Glomerular endothelial cell (primary cell): ENCODE measurements around the gene CDC16. TPM values are rescaled to one million over a fixed set of nuclear protein-coding genes. Genes with fewer than 3 reads are reported as not detected.
"Not testable (repeated sequence)": the region's sequence is repeated elsewhere in the genome, so short reads cannot be mapped to it uniquely, and the experiment has no call there.

ENCODE experiments used
- DNase-seq: peaks from one replicate; pipeline ENCODE4 v3.0.0-alpha.2; 2011; ENCODE audit warnings: low read depth, low spot score; ENCODE audit errors: extremely low read depth
- total RNA-seq: library from RNA; depleted of rRNA; stranded (reverse); fragments of >200 nt; gene quantifications from 2 replicates; pipeline ENCODE4 v1.2.3, GENCODE V29; 2015

The CDC16 gene, protein sequence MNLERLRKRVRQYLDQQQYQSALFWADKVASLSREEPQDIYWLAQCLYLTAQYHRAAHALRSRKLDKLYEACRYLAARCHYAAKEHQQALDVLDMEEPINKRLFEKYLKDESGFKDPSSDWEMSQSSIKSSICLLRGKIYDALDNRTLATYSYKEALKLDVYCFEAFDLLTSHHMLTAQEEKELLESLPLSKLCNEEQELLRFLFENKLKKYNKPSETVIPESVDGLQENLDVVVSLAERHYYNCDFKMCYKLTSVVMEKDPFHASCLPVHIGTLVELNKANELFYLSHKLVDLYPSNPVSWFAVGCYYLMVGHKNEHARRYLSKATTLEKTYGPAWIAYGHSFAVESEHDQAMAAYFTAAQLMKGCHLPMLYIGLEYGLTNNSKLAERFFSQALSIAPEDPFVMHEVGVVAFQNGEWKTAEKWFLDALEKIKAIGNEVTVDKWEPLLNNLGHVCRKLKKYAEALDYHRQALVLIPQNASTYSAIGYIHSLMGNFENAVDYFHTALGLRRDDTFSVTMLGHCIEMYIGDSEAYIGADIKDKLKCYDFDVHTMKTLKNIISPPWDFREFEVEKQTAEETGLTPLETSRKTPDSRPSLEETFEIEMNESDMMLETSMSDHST
- 46.6 and 66.0 TPM in 2 replicates for total RNA-seq

DNA sequence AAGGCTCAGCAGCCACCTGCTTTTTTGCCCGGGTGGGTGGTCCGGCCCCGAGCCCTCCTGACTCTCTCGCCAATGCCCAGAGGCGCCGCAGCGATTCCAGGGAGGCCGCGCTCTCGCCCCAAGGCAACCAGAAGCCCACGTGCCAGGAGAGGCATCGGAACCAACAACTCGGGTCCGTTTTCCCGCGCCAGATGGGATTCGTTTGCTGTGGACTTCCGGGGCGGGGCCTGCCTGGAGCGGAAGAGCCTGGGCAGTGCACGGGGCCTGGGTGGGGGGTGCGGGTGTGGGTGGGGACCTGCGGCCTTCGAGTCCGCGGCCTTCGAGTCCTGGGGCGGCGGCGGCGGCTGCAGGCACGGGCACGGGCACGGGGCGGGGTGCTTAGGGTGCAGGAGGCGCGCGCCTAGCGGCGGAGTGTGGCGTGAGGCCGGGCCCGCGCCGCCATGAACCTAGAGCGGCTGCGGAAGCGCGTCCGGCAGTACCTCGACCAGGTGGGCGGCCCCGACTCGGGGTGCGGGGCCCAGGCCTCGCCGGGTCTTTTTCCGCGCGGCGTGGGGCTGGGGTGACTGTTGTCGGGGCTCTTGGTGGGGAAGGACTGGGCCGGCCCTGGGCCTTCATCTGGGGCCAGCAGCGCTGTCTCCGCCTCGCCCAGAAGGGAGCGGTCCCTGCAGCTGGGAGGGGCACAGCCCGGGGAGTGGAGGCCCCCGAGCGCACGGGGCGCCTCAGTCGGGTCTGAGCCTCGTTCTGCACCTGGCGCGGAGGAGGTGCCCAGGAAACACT lies at the start of gene CDC16:
CDC16 (plus strand) TSS at position 253 of the 777 bp plus-strand sequence; CDS start at position 441, 188 bp downstream.
- DNase-seq = peak; percentile 18

DNA sequence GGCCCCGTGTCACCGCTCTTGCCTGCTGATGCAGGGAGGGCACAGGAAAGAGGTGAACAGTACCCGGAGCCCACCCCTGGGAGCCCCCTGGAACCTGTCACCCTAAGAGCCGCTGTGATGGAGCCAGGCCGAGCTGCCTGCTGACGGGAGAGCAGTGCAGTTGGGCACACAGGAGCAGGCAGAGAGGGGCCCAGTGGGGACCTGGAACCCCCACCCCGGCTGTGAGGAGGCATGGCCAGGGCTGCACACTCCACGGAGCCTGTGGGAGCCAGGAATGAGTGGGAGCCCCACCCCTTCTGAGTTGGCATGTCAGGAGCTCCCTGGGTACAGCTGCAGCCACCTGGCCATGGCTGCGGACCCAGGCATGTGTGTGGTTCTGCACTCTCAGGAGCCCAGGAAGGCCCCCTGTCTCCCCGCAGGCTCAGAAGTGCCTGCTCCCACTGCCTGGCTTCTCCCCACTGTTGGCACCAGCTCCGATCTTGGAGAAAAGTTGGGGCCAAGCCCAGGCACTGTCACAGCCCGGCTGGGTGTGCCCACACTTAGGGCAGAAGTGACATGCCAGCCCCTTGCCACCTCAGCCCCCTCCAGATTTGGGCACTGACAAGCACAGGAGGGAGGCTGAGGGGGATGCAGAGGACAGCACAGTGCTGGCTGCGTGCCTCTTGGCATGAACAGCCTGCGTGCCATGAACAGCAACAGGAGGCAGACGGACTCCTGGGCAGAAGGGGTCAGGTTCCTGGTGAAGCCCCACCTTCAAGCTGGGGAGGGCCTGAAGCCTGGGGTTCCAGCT lies 49.3 kb upstream of the CDC16 start:
- DNase-seq = no peak

DNA sequence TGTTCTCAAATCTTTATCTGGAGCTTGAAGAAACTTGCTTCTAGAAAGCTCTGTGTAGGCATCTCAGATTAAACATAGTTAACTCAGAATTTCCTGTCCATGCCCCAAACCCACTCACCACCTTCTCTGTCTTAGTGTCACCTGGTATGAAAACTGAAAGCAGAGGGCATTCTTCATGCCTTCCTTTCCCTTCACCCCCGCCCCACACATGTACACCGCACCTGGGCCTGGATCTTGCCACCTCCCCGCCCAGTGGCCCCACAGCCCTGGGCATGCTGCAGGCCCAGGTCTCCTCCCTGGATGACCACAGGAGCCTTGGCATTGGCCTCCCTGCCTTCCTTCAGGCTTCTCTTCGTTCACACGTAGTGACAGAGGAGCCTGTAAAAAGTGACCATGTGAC lies 39.8 kb upstream of the CDC16 start:
- DNase-seq = no peak

DNA sequence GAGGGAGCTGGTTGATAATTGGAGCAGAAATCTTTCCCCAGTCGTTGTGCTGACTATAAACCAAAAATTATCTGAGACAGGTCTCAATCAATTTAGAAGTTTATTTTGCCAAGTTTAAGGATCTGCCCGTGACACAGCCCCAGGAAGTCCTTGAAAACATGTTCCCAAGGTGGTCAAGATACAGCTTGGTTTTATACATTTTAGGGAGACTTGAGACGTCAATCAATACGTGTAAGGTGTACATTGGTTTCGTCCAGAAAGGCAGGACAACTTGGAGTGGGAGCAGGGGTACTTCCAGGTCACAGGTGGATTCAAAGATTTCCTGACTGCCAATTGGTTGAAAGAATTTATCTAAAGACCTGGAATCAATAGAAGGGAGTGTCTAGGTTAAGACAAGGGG lies 38.1 kb upstream of the CDC16 start:
- no peak for DNase-seq

DNA sequence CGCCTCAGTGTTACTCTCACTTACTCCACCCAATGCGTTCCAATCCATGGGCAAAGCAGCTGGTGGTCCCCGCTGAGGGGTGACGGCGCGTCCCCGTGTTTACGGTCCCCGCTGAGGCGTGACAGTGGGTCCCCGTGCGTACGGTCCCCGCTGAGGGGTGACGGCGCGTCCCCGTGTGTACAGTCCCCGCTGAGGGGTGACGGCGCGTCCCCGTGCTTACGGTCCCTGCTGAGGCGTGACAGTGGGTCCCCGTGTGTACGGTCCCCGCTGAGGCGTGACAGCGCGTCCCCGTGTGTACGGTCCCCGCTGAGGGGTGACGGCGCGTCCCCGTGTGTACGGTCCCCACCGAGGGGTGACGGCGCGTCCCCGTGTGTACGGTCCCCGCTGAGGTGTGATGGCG lies 36.1 kb upstream of the CDC16 start:
- no peak for DNase-seq

DNA sequence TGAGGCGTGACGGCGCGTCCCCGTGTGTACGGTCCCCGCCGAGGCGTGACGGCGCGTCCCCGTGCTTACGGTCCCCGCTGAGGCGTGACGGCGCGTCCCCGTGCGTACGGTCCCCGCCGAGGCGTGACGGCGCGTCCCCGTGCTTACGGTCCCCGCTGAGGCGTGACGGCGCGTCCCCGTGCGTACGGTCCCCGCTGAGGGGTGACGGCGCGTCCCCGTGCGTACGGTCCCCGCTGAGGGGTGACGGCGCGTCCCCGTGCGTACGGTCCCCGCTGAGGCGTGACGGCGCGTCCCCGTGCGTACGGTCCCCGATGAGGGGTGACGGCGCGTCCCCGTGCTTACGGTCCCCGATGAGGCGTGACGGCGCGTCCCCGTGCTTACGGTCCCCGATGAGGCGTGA lies 35.2 kb upstream of the CDC16 start:
- not testable (repeated sequence) for DNase-seq

DNA sequence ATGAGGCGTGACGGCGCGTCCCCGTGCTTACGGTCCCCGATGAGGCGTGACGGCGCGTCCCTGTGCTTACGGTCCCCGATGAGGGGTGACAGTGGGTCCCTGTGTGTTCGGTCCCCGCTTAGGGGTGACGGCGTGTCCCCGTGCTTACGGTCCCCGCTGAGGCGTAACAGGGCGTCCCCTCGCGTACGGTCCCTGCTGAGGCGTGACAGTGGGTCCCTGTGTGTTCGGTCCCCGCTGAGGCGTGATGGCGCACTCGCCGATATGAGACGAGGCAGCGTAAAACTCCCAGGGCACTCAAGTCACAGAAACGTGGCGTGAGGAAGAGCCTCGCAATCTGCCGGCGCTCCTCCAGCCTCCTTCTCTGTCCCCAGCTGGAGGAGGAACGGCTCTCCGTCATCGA lies 34.7 kb upstream of the CDC16 start:
- DNase-seq = no peak

DNA sequence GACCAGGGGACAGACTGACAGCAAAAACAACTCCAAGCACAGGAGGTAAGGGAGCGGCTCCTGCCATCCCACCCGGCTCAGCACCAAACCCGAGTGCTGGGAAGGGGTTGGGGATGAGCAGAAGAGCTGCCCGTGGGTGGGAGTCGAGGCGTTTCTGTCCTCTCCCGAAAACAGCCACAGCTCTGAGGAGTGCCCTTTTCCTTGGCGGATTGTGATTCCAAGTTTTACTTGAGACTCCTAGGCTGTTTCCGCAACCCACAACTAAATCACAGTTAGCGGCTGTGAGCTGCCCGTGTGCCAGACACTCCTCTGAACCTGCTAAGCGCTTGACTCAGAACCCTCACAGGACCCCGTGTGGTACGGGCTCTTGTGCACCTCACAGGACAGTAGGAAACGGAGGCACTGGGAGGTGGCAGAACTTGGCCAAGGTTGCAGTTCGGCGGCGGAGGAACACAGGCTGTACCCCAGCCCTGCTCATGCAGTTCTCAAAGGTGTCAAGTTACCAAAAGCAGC lies 34.2 kb upstream of the CDC16 start:
- DNase-seq = no peak

DNA sequence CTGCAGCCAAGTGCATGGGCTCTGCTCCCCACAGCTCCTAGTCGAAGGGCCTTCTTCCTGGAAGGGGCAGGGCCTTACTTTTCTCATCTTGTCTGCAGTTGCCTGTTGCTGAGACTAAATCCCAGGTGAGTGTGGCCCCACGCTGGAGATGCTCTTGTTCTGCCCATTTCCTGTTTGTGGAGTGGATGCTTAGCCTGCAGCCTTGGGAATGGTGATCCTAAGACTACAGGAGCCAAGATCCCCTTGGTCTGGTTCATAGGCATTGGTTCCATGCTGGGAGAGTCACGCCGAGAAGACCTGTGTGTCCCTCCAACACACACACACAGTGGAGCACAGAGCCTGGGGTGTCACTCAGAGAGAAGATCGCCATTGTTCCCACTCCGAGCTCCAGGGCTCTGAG lies 32.1 kb upstream of the CDC16 start:
- no peak for DNase-seq

DNA sequence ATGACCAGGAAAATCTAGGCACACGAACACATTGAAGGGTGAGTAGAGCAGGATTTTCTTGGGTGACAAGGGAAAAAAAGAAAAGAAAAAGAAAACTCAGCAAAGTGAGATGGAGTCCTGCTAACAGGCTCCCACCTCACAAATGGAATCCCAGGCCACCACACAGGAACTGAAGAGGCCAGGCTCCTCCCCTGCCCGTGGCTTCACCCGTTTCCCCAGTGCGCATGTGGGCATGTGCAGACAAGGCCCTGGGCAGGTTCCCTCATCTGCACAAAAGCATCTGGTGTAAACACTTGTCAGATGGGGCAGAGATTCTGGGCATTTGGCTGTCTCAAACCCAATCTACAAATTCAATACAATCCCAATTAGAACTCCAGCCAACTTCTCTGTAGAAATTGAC lies 31.2 kb upstream of the CDC16 start:
- DNase-seq = no peak

DNA sequence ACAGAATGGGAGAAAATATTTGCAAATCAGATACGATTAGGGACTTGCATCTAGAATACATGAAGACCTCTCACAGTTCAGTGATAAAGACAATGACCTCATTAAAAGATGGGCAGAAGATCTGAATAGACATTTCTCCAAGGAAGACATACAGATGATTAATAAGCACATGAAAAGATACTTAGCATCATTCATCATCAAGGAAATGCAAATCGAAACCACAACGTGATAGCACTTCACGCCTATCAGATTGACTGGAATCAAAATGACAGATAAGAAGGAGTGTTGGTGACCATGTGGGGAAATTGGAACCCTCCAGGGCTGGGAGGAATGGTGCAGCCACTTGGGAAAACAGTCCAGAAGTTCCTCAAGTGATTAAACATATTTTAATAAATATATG lies 29.8 kb upstream of the CDC16 start:
- DNase-seq = no peak

DNA sequence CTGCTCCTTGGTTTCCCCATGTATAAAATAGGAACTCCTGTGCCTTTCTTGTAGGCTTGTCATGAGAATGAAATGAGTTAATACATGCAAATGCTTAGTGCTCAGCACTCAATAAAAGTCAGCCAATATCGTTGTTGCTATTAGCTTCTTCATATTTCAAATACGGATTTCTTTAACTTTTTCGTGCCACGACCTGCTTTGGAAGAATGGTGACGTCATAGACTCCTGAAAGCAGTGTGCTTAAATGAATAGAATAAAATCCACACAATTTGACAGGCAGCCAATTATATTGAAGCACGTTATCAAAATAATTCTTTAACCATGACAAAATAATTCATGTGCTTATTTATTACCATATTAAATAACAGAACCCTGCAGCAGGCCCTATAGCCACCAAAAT lies 26.6 kb upstream of the CDC16 start:
- DNase-seq = no peak

DNA sequence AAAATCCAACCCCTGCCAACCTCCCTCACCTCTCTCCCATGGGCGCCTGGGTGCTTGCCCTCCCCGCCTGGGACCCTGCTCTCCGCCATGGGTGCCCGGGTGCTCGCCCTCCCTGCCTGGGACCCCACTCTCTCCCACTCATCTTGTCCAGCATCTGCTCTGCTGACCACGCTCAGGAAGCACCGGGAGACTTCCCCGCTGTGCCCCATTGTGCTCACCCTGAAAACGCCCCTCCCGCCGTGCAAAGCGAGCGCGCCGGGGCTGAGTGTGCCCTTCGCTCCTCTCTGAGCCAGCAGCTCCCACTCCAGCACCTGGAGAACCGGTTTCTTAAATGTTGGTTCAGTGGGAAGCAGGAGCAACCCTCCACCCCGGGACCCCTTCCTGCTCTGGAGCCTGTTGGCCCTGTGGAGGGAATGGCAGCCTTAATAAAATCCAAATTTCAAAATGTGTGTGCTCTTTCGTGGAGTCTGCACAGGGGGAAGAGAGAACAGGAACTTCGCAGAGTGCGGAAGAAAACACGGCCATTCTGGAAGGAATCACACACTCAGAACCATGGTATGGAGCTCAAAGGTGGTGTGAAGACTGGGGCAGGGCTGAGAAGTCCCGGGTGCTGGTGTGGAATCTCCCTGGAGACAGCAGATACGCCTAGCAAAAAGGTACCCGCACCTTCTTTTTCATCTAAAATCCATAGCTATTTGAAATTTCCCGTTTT lies 23.1 kb upstream of the CDC16 start:
- DNase-seq = no peak

DNA sequence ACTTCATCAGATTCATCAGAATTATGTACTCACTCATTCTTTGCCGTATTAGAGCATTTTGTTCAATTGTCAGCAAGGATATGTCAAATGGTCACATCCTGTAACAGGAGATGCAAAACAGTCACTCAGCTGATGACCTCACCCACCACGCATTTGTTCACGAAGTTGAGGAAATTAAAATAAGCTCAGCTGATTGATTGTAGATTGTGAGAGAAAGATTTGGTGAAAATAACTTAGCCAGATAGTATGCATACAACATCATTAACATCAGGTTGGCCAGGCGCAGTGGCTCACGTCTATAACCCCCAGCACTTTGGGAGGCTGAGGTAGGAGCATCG lies 22.6 kb upstream of the CDC16 start:
- DNase-seq = peak; percentile 86

DNA sequence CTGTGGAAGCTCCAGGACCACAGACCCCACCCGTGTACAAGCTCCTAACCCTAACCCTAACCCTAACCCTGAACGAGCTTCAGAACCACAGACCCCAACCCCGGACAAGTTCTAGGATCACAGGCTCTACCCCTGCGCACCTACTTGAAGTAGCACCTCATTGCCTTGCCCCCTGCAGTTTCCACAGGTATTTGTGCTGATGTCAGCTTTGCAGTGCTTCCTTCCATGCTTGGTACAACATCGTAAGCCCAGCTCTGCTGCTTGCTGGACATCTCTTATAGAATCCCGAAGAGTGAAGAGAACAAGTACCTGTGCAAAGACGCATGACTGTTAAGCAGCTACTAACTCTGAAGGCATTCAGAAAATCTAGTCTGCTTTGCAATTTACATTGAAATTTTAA lies 20.7 kb upstream of the CDC16 start:
- DNase-seq = no peak

DNA sequence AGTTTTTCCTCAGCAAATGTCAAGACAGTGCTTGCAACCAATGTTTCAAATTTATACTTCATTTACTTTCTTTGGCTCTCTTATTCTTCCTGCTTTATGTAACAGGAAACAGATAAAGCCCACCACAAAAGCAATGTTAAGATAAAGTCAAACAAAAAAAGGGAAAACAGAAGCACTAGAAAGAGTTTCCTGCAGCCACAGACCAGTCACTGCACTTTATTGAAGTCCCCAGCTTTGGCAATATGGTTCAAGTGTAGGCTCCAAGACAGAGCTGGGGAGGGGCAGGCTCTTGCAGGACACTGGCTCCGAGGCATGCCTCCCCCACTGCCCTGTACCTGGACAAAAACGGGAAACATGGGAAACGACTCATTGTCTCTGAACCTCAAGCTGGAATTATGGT lies 15.3 kb upstream of the CDC16 start:
- DNase-seq = no peak

DNA sequence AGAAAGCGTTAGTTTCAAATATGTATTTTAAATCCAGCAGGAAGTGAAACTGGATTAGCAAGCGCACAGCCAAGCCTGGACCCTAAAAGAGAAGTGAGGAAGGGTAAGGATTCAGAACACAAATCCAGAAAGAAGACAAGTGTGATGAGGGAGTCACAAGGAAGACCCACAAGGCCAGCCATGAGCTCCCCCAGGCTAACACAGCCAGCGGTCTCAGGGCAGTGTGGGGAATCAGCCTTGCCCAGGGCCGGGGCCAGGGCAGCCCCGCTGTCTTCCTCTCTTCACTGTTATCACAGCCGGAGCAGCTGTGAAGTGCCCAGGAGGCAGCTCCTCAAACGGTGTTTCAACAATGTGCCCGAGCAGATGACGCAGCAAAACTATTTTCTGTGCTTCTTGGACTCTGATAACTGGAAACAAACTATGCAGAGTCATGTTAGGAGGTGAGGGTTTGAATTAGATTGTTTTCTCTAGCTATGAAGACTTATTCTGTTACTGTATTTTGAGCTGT lies 12.2 kb upstream of the CDC16 start:
- peak; percentile 10 for DNase-seq

DNA sequence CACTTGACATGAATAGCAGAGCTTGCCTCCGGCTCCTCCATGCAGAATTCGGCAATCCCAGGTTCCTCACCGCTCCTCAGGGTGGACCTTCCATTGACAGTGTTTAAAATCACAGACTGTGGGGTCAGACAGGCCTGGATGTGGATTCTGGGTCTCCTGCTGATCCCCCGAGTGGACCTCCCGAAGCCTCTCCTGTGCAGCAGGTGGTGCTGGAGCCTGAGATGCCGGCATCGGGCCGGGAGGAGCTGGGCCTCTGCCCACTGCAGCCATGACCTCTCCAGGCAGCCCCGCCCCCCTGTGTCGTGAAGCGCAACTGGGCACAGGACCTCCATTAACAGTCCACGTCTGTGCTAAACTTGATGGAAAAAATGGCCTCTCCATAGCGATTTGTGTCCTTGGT lies 10.5 kb upstream of the CDC16 start:
- no peak for DNase-seq

DNA sequence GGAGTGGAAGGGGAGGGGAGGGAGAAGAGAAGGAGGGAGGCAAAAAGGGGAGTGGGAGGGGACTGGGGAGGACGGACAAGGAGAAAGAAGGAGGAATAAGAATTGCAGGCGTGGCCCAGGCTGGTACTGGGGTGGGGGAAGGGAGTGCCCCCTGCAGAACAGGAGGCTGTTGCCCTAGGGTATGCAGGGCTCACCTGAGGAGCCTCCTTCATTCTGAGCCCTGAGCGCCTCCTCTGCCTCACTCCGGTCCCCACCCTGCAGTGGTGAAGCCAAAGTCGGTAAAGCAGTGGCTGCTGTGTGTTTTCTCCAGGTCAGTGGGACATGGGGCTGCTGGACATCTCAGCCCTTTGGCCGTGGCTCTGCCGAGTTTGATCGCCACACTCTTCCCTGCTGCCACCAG lies 9.1 kb upstream of the CDC16 start:
- no peak for DNase-seq

DNA sequence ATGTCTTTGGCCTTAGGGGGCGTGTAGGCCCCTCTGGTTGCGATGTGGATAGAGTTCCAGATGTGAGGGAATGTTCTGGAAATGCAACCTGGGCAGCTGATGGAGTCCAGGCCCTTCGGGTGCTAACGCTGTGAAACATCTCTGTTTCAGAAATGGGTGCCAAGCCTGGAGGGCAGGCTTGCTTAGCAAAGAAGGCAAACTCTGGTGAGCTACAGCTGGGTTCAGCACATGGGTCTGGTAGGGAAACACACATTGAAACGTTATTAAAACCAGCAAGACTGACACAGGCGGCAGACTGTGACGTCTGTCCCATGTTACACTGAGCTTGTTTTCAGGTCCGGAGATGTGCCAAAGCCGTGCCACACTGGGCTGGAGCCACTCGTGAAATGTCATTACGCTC lies 8.6 kb upstream of the CDC16 start:
- no peak for DNase-seq
